AG08395 (cell line): ENCODE data around the gene UXS1.

Experiments used
- DNase-seq: peaks from one replicate; pipeline ENCODE4 v3.0.0; 2012; ENCODE audit warnings: mixed read lengths, low spot score

UXS1 gene

DNA sequence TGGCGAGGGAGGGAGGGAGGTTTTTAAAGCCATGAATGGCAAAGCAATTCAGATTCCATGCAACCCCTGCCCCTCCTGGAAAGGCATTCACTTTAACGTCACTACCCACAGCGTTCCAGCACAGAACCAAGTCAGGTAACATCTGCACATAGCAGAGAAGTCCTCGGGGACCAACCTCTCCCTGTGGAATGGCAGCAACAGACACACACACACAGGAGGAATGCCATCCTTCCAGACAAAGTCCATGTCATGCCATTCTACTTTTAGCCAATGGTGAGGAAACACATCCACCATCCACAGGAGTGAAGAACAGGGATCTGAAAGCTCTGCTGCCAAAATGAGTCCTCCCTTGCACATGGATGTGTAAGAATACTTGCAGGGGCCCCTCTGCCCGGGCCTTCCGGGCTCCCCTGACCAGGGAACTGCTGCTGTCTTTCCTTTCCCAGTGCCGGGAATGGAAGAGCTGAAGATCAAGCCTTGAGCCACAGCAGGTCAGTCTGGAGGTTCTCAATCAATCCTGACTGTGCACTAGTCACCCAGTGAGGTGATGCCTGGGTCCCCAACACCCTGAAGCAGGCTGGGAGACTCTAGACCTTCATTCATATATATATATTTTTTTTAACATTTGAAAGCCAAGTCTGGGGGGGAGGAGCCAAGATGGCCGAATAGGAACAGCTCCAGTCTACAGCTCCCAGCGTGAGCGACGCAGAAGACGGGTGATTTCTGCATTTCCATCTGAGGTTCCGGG is 63.7 kb downstream of the UXS1 start:
- DNase-seq, result no peak

DNA sequence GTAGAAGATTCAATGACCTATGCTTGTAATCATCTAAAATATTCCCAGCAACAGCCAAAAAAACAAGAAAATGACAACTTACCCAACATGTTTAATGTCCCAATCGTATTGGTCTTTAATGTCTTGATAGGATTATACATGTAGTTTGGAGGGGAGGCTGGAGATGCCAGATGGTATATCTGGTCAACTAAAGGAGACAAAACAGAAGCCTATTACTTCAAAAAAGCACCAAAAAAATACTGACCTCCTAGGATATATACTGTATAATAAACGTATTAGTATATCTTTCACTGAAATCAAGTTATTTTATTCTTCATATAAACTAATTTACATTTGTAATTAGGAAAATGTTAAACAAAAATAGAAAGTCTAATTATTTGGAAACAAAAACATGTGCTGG is 64.5 kb downstream of the UXS1 start:
- DNase-seq, result no peak

DNA sequence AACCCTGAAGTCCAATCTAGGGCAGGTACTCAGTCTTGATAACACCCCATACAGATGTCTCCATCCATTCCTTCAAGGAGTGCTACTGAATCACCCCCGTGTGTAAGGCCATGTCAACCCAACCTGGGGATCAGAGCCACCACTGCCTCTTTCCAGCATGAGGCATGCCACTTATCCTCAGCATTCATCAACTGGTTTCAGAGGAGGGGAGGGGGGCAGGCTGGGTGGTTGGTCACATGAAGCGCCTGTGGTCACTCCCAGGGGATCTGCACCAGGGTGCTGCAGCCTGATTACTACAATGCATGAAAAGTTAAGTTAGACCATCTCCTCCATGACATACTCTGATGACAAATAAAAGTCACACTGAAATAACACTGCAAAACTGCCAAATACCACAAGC is 65.0 kb downstream of the UXS1 start:
- DNase-seq, result no peak

DNA sequence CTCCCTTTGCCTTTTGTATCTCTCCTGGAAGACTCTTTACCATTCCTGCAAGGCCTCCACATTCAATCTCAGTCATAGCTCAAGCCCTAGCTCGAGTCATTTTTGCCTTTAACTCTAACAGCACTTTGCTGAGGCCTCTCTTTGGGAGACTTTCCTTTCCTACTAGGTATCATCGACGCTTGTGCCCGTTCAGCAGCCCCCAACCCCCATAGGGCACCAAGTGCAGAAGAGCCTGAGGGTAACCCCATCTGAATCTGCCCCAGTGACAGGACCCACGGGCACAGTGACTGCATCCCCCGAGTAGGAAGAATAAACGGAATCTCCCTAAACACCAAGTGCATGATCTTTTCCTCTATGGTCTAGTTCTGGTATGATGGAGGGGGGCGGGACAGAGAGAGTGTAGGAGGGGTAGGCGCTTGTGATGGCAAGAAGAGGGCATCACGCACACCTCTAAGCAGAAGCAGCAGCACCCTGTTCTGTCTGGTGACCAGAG is 66.3 kb downstream of the UXS1 start:
- DNase-seq, result no peak

DNA sequence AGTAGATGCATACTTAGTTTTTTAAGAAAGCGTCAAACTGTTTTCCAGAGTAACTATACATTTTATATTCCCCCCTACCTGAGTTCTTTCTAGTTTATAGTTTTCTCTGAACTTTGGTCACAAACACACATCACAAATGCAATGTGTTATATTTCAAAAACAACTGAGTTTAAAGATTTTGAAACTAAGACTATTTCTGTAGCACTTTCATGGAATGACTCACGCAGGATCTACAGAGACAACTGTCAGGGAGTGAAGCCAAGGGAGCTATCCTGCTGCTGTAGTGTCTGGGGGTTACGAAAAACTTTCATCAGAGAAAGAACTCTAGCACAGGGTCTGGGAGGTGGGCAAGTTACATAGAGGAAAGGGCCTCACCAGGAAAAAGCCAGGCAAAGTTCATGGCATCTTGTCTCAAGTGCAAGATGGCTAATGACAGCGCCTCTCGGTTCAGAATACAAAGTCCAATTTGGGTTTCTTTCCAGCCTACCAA is 66.8 kb downstream of the UXS1 start:
- no peak for DNase-seq

DNA sequence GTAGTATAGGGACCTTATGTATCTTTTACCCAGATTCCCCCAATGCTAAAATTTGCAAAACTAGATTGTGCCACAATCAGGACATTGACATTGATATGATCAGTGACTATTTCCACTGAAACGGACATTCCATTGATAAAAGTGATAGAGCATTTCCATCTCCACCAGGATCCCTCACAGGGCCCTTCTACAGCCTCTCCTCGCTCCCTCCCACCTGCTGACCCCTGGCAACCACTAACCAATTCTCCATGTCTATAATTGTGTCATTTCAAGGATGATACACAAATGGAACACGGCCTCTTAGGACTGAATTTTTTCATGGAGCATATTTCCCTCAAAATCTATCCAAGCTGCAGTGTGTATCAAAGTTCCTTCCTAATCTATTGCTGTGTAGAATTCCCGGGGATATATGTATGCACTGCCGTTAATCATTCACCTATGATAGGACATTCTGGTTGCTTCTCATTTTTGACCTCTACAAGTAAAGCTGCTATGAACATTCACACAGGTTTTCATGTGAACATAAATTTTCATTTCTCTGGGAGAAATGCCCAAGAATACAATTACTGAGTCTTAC is 67.3 kb downstream of the UXS1 start:
- no peak for DNase-seq

DNA sequence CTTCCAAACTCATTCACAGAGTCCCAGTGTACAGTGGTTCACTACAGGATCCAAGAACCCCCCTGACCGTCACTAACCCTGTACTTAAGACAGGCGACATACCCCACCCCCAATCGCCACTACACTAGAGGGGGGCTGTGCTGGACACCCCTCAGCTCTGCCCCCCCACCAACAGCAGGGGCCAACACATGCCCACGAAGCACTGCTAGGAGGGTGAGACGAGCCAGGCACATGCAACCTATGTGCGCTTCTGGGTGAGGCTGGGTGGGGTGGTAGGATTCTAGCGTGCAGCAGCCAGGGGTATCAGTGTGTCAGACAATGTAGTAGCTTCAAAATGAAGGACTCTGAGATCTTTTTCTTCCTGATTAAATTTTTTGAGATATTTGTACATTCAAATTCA is 67.8 kb downstream of the UXS1 start:
- no peak for DNase-seq

DNA sequence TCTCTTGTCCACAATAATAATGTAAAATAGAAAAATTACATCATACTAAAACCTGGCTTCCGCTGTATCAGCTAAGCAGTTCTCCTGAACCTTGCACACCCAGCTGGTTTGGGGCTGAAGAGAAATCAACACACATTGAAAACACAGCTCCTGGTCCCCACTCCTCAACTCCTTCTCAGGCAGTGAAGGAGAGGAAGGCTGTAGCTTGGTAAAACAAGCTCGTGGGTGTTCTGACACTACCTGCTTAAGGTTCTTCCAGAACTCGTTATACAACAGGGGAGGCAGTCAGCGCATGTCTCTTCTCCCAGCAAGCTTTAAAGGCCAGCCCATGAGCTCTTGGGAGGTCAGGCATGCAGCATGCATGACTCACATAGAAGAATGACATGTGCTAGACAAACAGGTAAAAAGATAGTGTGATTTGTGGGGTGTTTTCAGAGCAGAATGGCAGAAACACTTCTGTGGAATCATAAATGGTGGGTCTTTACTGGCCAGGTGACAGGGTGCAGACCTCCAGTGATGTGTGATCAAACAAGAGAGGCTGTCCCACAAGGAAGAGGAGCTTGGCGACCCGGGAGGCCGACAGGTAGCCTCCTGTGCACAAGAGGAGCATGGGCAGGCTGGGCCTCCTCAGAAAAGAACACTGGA is 69.1 kb downstream of the UXS1 start:
- DNase-seq, result no peak

DNA sequence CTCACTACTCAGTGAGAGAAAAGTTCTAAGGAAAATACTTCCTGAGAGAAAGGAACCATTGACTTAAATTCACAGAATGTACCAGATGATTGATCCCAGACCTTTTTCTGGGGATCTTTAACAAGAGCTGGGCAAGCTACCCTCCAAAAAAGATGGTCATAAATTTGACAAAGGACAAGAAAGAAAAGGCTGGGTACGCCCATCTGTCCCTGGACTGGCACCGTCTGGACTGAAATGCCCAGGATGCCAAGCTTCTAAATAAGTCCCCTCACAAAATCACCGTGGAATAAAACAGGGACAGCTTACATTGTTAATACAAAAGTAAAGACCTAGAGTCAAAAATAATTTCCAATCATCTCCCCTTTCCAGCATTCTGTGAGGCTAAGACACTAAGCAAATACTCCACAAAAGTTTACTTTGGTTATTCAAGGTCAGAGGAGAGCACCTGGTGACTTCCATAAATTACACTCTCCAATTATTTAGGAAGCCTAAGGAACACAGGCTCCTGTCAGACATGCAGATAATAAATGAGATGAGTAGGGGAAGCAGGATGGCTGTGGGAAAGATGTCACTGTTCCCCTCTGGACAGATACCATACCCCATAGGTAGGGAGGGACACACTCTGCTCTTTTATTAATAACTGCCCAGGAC is 69.9 kb downstream of the UXS1 start:
- DNase-seq, result no peak

DNA sequence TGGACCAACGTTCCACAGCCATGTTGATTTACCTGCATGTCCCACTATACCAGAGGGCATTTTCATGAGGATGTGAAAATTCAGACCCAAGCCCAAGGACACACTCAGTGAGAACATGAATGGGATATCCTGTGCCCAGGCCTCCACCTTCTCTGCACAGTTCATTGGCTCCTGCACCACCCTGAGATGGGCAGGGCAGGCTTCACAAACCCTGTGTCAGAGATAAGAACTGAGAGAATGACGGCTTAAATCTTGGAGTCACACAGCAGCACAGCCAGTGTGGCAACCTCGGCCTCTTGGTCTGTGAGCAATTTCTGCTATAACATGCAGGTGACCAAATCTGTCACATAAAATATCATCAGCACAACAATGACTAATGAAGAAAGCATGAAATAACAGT is 71.9 kb downstream of the UXS1 start:
- DNase-seq, result no peak

DNA sequence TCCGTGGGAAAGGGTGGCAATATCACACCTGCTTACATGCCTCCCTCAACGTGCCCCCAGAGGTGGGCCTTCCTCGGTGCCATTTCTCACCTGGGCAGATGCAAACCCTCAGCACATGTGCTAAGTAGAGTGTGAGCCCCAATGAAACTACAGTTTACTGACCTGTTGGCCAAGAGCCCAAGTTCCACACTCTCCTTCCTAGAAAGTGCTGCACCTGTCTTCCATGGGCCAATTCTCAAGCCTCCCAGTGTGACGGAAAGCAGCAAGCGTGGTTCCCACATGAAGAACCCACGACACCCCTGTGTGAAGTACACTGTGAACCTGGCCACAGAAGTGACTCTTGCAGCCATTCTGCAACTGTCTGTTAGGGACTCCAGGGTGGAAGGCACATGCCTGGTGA is 73.7 kb downstream of the UXS1 start:
- DNase-seq, result no peak

DNA sequence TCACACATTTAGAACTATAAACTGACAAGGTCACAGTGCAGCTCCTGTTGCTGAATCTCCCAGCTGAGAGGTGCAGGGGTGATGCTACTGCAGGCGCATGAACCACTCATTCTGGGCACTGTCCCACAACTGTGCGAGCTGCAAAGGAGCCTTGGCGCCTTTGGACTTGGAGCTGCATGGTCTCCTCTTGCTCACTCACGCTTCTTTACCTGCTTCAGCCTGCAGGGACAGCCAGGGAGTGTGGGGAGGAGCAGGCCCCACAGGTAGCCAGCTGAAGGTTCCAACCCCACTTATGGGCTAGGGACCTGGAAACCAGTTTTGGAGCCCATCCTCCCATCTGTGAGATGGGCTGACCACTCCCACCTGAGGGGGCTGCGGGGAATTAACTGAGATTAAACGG is 75.0 kb downstream of the UXS1 start:
- DNase-seq, result no peak

DNA sequence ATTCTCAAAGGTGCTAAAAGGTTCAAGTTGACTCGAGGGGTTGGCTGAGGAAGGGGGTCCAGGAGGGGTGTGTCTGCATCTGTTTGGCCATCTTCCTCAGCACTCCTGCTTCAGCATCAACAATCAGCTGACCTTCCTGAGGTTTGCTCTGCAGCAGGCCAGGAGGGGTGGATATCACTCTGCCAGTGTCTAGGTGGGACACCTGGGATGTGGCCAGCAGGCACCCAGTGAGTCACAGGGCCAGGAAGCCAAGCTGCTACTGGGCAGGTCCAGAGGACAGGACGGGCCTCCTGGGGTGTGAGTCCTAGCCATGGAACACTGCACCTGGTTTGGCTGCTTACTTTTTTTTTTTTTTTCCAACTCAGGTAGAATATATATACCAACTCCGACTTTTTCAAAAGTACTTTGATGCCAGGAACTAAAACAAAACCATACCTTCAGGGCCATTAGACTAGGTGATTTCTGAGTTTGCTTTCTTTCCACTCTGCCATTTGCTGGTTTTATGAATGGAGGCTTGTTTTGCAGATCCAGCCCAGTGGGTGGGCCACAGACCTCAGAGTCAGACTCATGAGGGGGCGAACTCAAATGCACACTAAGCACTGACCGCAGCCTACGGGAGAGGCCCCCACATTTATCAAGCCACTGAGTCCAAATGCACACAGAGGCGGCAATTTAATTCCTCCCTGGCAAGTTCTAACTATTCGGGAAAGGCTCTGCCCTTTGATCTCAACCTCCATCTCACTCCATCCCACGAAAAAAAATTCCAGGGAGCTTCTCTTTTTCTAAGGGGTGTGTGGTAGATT is 76.0 kb downstream of the UXS1 start:
- no peak for DNase-seq

DNA sequence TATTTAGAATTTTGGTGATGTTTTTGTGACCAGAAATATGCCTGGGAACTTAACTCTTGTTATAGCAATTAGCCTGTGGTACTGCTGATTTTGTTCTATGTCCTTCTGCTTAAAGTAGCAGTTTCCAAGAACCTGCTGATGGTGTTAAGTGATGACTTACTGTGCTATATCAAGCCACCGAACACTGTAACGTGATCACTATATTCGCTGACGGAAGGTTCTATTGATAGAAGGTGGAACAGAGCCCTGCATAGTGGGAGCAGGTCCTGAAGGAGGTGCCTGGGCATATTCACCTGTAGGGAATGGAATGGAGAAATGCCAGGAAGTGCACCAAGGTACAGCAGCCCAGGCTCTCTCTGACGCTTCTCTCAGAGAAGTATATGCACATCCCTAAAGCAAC is 76.8 kb downstream of the UXS1 start:
- DNase-seq, result no peak

DNA sequence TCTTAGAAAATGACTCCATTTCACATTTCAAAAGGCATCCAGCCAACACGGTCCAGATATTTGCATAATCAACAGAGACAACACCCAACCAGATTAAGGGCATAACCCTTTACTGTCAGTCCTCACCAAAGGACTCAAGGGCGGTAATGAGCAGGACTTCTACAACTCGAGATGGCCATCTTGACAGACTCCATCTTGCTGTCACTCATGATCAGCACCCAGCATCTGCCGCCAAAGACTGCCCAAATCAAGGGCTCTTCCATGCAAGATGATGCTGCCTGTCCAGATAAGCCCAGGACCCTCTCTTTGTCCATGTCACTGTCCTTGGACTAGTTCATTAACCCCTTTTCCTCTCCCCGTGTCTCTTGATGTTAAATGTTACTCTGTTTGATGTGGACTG is 77.9 kb downstream of the UXS1 start:
- DNase-seq, result no peak

DNA sequence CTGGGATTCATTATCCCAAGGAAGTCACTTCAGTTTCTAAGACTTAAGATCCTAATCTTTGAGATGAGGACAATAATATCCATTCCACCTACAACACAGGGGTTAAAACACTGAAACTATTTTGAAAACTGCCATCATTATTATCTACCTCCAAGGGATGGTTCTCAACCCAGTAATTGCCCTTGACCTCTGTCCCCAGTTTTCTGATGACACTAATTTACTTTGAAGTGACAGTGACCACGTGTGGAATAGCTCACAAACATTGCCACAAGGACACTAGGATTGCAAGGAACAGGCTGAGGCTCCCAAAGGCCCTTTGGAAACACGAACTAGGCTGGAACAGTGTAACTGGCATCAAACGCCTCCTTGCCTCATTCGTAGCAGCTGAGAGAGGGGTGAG is 78.4 kb downstream of the UXS1 start:
- no peak for DNase-seq

DNA sequence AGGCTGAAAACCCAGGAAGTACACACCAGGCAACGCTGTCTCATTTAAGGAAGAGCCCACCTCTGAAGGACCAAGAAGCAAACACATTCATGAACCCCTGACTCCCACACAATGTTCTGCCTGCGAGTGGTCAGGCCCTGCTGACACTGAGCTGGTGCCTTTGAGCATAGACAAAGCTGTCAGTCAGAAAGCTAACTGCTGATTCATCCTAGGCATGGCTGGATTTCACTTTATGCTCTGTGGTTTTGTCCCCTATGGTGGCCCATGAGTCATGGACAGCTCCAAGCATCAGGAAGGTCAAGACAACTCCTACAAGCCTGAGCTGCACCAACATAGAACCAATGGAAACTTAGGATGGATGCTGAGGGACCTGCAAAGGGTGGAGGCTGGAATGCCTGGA is 78.9 kb downstream of the UXS1 start:
- DNase-seq, result peak; percentile 86

DNA sequence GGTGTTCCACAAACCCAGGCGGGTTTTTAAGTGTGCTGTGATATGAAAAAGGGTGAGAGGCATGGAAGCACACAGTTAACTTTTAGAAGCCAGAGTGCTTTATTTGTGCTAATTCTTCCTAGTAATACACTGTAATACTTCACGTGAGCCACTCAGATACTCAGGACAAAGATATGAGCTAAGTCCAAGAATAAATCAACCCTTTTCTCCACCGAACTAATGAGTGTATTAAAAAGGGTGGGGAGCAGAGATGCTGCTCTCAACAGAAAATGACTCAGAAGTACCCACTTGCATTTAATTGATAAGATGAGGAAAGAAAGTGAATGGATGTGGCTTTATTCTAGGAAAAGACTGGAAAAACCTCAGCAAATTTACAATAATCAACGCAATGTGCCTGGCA is 79.9 kb downstream of the UXS1 start:
- DNase-seq, result no peak

DNA sequence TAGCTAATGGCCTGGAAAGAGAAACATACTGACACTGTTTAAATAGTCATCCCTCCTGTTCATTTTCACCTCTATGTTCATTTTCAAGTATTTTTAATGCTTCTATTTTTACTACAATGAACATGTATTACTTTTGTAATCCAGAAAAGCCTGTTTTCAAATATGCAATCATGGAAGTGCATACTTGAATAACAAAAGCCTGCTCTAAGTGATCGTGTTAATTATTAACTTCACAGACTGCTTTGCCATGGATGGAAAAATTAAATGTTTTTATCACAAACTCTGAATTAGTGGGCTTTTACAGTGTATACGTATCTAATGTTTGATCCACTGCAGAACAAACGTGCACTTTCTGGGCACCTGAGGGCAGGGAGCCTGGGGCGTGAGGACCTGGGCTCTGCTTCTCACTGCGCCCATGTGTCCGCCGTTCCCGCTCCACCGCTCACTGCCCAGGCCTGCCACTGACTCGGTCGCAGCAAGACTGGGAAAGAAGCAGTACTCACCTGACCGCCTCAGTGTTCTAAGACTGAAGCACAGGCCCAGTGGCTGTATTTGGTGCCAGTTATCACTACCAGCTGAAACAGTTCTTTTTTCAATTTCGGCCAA is 80.6 kb downstream of the UXS1 start:
- no peak for DNase-seq

DNA sequence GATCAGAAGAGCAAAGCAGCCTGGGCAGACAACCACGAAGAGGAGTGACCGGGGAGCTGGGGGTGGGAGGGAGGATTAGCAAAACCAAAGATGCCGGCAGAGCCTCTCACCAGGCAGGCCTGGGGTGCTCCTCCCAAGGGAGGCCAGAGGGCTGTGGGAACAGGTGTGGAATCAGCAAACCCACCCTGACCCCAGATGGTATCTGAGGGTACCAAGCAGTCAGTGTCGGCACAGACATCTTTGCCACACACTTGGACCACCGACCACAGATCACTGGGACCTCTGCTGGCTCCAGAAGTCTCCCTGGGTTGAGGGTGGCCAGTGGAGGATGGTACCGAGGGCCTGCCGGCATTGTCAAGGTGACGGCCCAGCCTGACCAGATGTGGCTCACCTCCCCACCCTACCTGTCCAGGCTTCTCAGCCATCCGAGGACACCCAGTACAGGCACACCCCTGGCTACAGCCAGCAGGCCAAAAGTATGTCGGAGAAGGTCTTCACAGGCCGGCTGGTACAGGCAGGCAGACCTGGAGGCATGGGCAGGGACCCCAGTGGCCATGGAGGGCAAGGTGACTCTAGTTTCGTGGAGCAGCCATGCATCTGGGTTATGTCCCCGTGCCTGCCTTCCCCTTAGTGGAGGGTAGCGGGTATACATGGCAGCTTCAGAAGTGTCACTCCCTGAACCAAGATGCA is 82.1 kb downstream of the UXS1 start:
- DNase-seq, result no peak
